GM13976 (cell line): ENCODE results near the gene RNF141.

Experiments
- DNase-seq: peaks from one replicate; pipeline ENCODE4 v3.0.0; 2012; ENCODE audit warnings: low spot score
- in situ Hi-C: fragments of 300-500 bp; cut with MboI; formaldehyde crosslinking; loops from one replicate; pipeline ENCODE4 v1.12.0; 2022; ENCODE audit warnings: low sequenced_read_pairs, mixed read lengths, inconsistent platforms; ENCODE audit not compliant: unreplicated experiment
- TF ChIP-seq, protein P1 (sequence below): IDR thresholded peaks from 2 replicates; pipeline ENCODE4 v1.5.1; 2012; ENCODE audit warnings: borderline replicate concordance, mild to moderate bottlenecking; ENCODE audit not compliant: insufficient read depth; ENCODE audit errors: extremely low read depth, missing control alignments, control extremely low read depth

RNF141 gene

DNA sequence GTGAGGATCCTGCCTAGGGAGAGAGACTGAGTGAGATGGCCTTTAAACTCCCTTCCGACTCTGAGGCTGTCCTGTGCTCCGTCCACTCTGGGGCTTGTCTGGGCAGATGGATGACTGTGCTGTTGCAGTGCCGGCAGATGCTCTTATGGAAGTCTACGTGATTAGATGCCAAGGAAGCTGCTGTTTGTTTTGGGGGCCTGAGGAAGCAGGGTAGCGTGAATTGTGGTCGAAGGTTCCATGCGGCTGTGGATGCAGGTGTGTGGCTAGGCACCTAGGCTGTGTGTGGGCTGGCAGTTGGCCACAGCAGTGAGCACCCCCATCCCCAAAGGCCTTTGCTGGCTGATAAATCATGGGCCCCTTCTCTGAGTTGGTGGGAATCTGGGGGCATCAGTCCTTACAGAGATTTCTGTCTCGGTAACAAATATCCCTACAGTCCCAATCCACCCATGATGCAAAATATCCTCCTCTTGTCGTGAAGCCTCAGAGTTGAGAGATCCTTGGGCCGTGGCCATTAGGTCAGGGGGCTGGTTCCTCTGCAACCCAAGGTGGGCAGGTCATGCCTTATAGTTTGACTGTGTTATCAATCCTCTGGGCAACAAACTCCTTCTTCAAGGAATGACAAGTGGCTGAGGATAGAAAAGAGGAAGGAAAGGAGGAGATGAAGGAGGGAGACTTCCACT is 54.7 kb downstream of the RNF141 start:
- TF ChIP-seq, protein P1, sequence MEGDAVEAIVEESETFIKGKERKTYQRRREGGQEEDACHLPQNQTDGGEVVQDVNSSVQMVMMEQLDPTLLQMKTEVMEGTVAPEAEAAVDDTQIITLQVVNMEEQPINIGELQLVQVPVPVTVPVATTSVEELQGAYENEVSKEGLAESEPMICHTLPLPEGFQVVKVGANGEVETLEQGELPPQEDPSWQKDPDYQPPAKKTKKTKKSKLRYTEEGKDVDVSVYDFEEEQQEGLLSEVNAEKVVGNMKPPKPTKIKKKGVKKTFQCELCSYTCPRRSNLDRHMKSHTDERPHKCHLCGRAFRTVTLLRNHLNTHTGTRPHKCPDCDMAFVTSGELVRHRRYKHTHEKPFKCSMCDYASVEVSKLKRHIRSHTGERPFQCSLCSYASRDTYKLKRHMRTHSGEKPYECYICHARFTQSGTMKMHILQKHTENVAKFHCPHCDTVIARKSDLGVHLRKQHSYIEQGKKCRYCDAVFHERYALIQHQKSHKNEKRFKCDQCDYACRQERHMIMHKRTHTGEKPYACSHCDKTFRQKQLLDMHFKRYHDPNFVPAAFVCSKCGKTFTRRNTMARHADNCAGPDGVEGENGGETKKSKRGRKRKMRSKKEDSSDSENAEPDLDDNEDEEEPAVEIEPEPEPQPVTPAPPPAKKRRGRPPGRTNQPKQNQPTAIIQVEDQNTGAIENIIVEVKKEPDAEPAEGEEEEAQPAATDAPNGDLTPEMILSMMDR = no peak
- DNase-seq = peak; percentile 19
- in situ Hi-C loops = no loop called here

DNA sequence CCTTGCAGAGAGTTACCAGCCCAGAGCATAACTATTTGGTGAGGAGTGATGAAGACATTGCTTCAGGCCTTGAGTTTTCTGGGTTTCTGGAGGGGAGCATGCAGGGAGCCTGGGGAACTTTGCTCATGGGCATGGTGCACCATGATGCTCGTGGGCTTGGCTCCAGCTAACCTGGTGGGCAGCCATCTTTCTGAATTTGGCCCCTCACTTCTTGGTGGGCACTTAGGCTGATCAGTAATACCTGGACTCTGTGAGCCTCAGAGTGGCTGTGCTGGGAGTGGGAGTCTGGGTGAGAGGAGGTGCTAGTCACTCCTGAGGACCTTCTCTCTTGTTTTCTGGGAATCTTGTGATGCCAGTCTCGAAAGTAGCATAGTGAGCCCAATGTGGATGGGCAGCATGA is 55.3 kb downstream of the RNF141 start:
- TF ChIP-seq, protein P1 = no peak
- DNase-seq = peak; percentile 27
- in situ Hi-C loops = no loop called here

DNA sequence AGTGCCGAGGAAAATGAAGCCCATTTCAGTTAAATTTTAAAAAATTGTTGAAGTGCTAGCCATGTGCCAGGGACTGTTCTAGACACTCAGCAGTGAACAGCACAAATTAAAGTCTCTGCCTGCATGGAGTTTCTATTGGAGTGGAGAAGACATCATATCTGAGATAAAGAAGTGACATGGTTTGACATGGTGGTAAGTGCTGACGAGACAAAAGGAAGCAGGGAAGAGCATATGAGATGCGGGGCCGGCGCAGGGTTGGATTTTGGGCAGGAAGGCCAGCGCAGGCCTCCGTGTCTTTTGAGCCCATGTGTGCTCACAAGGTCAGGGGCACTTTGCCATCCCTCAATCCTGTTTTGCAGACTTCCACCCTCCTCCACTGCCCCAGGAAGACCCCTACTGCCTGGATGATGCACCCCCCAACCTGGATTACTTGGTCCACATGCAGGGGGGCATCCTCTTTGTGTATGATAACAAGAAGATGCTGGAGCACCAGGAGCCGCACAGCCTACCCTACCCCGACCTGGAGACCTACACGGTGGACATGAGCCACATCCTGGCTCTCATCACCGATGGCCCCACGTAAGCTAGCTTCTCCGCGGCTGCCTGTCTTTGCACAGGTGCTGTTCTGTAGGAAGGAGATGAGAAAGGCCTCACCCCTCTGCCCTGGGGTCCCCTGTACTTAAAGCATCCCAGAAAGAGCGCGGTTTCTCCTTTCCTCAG is 56.4 kb downstream of the RNF141 start:
- DNase-seq = peak; percentile 27
- in situ Hi-C loops = no loop called here
- TF ChIP-seq, protein P1 = no peak

DNA sequence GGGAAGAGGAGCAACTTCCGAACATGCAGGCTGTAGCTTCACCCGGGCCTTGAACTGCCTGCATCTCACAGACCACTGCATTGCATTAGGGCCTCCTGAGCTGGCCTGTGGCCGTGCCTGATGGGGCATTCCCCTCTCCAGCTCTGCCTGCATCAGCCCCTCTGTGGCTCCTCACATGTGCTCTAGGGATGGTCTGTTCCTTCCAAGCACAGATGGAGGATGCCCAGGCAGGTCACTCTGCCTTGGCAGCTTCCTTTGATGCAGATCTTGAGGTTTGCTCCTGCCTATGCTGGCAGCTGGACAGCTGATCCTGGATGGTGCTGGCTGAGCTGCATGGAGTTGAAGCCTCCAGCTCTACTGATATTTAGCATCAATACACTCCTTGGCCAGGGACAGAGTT is 57.4 kb downstream of the RNF141 start:
- in situ Hi-C loops = no loop called here
- DNase-seq = peak; percentile 16
- TF ChIP-seq, protein P1 = no peak

DNA sequence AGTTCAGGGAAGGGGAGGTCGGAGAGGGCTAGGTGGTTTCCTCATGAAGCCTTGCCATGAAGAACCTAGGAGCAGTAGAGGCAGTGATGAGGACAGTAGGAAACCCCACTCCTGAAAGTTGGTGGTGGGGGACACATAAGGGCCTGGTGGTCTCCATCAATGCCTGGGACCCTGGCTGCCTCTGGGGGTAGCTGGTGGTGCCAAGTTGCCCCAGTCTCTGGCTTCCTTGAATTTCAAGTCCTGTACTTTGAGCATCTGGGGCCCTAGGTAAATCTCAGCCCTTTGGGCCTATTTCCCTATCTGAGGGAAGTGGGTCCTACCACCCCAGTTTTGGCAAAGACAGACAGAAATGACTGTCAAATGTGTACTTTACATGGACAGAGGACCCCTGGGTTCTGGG is 57.8 kb downstream of the RNF141 start:
- TF ChIP-seq, protein P1 = no peak
- DNase-seq = peak; percentile 8
- in situ Hi-C loops = no loop called here

DNA sequence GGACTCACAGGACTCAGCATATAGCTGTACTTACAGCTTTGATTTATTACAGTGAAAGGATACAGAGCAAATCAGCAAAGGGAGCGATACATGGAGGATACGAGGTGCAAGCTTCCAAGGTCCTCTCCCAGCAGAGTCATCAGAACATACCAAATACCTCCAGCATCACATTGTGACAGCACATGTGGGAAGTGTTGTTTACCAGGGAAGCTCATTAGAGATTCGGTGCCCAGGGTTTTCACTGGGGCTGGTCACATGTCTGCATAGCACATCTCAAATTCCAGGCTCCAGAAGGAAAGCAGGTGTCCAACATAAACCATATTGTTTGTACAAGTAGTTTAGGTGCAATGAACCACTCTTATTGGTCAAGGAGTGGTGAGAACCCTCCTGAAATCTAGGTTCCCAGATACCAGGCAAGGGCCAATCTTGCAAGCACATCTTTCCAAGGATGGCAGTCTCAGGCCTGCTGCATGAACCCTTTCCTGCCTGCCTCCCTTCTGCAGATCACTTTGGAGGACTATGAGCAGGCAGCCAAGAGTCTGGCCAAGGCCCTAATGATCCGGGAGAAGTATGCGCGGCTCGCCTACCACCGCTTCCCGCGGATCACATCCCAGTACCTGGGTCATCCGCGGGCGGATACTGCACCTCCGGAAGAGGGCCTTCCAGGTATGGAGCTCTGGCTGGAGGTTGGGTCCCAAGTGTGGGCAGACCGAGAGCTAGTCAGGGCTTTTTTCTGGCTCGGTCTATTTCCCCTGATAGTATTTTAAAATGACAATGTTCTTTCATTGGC is 59.2 kb downstream of the RNF141 start:
- in situ Hi-C loops = no loop called here
- TF ChIP-seq, protein P1 = no peak
- DNase-seq = no peak
